Measurements from ENCODE around the gene ZBTB24.

DNA sequence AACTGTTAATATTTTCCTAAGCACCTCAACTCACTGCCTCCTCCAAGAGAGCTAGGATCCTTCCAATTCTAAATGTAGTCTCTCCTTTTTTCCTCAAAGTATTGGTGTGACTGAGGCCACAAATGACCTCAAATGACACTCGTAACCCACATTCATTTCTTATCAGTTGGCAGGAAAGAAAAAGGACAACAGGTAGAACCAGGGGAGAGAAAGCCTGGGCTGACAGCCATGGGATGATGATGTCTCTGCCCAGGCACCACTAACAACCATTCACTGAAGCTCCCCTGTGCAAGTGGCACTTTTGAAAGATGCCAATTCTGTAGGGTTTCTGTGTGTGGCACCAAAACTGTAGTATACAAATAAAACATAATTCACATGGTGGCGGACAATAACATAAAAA, 7.4 kb downstream of the ZBTB24 start:
- no peak for TF ChIP-seq POLR2A (IDR thresholded peaks at IDR 0.05; ENCODE audit: low read depth)
- TF ChIP-seq, protein P1, sequence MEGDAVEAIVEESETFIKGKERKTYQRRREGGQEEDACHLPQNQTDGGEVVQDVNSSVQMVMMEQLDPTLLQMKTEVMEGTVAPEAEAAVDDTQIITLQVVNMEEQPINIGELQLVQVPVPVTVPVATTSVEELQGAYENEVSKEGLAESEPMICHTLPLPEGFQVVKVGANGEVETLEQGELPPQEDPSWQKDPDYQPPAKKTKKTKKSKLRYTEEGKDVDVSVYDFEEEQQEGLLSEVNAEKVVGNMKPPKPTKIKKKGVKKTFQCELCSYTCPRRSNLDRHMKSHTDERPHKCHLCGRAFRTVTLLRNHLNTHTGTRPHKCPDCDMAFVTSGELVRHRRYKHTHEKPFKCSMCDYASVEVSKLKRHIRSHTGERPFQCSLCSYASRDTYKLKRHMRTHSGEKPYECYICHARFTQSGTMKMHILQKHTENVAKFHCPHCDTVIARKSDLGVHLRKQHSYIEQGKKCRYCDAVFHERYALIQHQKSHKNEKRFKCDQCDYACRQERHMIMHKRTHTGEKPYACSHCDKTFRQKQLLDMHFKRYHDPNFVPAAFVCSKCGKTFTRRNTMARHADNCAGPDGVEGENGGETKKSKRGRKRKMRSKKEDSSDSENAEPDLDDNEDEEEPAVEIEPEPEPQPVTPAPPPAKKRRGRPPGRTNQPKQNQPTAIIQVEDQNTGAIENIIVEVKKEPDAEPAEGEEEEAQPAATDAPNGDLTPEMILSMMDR (IDR thresholded peaks at IDR 0.05): no peak
- no peak for TF ChIP-seq POLR2AphosphoS5 (IDR thresholded peaks at IDR 0.05)
